SK-N-SH treated with all-trans-retinoic acid at 6 μM for 48 hours (cell line): ENCODE results near the gene NFYA.

Source experiments
- ATAC-seq: fragments of 200-7000 bp; cut with Tn5 transposase; 3 replicates; pipeline ENCODE4 v1.9.1; 2020; ENCODE audit warnings: mild to moderate bottlenecking, moderate library complexity
- ARNTL ChIP-seq: fragments of 450-650 bp; formaldehyde crosslinking; IDR thresholded peaks from 2 replicates; pipeline ENCODE4 v1.5.0; 2020; ENCODE audit warnings: low read depth, mild to moderate bottlenecking, moderate library complexity, borderline replicate concordance
- BACH2 ChIP-seq: fragments of 250-450 bp; sonication (Bioruptor Pico); IDR thresholded peaks from 2 replicates; pipeline ENCODE4 v1.9.0; 2021; ENCODE audit warnings: mild to moderate bottlenecking, borderline replicate concordance
- CSDC2 ChIP-seq: fragments of 250-450 bp; sonication (Bioruptor Pico); IDR thresholded peaks from 2 replicates; pipeline ENCODE4 v1.5.0; 2020; ENCODE audit warnings: mild to moderate bottlenecking, moderate library complexity
- ESRRG ChIP-seq: fragments of 250-450 bp; sonication (Bioruptor Pico); IDR thresholded peaks from 2 replicates; pipeline ENCODE4 v1.6.1; 2021; ENCODE audit warnings: mild to moderate bottlenecking
- ISL1 ChIP-seq: fragments of 250-450 bp; sonication (Bioruptor Pico); IDR thresholded peaks from 2 replicates; pipeline ENCODE4 v2.1.2; 2022; ENCODE audit warnings: mild to moderate bottlenecking, moderate library complexity
- PATZ1 ChIP-seq: fragments of 250-450 bp; sonication (Bioruptor Pico); IDR thresholded peaks from 2 replicates; pipeline ENCODE4 v1.8.0; 2020; ENCODE audit warnings: mild to moderate bottlenecking, moderate library complexity, borderline replicate concordance
- RARB ChIP-seq: fragments of 250-450 bp; sonication (Bioruptor Pico); IDR thresholded peaks from 2 replicates; pipeline ENCODE4 v1.8.0; 2021; ENCODE audit warnings: mild to moderate bottlenecking, moderate library complexity
- TOX ChIP-seq: fragments of 250-450 bp; sonication (Bioruptor Pico); IDR thresholded peaks from 2 replicates; pipeline ENCODE4 v1.8.0; 2021; ENCODE audit warnings: mild to moderate bottlenecking, moderate library complexity, borderline replicate concordance
- ZFP3 ChIP-seq: fragments of 250-450 bp; sonication (Bioruptor Pico); IDR thresholded peaks from 2 replicates; pipeline ENCODE4 v1.5.0; 2020; ENCODE audit warnings: mild to moderate bottlenecking, moderate library complexity
- ZNF565 ChIP-seq: fragments of 450-650 bp; formaldehyde crosslinking; conservative IDR thresholded peaks from 2 replicates; pipeline ENCODE4 v1.5.0; 2020; ENCODE audit warnings: low read depth, mild to moderate bottlenecking, moderate library complexity

Gene NFYA

GRCh38 chr6:41136911-41137310, 64.1 kb downstream of the NFYA start:
- no peak for TF ChIP-seq ESRRG
- no peak for ATAC-seq

GRCh38 chr6:41147917-41148316, 75.1 kb downstream of the NFYA start:
- TF ChIP-seq ESRRG (no peak), ZNF565 (CRISPR knock-in tag) (no peak), PATZ1 (CRISPR knock-in tag) (no peak), TOX (CRISPR knock-in tag) (no peak), CSDC2 (CRISPR knock-in tag) (no peak), ARNTL (no peak), ISL1 (no peak), BACH2 (CRISPR knock-in tag) (no peak), RARB (no peak), ZFP3 (CRISPR knock-in tag) (no peak)
- ATAC-seq = no peak
